ENCODE data around the gene MYRFL.
"Not testable (repeated sequence)": the region's sequence is repeated elsewhere in the genome, so short reads cannot be mapped to it uniquely, and the experiment has no call there.

MYRFL gene

DNA sequence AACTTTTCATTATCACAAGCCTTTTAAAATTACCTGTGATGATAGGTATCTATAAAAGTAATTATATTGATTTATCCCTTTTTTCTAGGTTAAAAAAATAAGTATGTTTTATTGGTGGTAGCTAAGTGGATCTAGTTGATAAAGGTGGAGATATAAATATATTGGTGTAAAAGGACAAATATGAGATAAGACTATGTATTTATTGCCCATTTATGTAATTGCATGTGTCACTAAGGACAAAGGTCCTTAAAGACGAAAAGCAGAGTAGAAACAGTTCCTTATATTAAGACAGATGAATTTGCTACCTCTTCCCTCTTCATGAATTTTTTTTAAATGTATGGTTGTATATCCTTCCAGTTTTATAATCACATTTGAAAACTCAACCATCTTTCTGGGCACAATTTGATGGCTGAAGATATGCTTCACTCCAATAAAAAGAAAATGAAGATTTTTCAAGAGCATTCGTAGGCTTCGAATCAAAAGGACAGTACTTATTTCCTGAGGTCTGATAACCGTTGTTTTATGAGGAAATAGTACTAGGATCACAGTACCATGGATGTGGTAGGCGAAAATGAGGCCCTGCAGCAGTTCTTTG, at the start of gene MYRFL:
MYRFL (plus strand) TSS at position 262 of the 595 bp plus-strand sequence; CDS start at position 553, 291 bp downstream.
- no peak for DNase-seq

DNA sequence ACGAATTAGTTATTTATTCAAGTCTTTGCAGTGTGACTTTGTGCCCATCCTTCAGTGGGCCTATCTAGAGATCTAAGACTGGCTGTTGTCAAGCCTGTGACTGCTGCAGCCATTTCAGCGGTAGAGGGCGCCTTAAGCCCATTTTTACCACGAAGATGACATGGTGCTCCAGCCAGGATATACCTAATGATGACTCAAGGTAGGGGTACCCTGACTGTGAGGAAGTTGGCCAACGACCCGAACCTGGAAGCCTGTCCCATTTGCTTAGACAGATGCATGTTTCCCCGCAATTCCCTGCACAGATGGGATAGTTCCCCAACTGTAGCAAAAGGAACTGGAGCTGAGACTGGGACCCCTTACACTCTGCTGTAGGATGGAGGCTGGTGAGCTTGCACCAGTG, 45.1 kb upstream of the MYRFL start:
- DNase-seq, result peak; percentile 18

DNA sequence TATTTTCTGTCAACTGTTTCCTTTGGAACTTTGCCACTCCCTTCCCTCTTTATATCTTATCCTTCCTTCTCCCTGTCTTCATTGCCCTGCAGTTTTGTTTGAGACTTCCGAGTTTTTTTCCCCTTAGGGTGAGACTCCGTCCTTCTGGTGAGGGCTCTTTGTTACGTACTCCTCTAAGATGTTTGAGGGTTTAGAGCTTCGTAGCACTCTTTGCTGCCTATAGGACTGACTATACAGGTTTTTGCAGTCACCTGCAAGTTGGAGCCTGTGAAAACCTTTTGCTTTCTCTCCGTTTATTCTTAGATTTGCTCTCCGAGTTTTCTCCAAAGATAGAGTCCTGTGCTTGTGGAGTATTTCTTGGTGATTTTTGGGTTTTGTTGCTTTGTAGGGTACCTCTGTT, 41.7 kb upstream of the MYRFL start:
- no peak for DNase-seq

DNA sequence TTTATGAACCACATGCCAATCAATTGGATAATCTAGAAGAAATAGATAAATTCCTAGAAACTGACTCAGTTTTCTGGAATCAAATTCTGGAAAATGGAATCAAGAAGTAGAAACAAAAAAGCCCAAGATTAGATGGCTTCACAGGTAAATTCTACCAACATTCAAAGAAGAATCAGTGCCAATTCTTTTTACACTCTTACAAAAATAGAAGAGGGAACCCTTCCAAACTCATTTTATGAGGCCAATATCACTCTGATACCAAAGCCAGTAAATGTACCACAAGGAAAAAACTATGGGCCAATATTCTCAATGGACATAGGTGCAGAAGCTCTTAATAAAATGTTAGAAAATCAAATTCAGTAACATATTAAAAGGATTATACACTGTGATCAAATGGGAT, 35.7 kb upstream of the MYRFL start:
- no peak for DNase-seq

DNA sequence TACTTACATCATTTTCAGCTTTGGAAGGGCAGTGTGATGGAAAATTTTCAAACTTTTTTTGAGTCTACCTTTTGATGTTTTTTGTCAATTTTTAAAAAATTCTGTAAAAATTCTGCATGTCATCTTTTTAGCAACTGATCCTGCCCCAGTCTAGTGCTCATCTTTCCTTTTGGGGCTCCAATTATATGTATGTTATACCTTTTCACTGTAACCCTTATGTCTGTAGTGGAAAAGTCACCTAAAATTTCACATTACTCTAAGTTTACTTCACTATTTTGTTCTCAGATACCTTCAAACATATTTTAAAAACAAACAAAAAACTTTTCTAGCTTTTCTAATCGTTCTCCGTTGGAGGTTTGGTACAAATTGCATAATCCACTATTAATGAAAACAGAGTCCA, 32.5 kb upstream of the MYRFL start:
- DNase-seq, result no peak

DNA sequence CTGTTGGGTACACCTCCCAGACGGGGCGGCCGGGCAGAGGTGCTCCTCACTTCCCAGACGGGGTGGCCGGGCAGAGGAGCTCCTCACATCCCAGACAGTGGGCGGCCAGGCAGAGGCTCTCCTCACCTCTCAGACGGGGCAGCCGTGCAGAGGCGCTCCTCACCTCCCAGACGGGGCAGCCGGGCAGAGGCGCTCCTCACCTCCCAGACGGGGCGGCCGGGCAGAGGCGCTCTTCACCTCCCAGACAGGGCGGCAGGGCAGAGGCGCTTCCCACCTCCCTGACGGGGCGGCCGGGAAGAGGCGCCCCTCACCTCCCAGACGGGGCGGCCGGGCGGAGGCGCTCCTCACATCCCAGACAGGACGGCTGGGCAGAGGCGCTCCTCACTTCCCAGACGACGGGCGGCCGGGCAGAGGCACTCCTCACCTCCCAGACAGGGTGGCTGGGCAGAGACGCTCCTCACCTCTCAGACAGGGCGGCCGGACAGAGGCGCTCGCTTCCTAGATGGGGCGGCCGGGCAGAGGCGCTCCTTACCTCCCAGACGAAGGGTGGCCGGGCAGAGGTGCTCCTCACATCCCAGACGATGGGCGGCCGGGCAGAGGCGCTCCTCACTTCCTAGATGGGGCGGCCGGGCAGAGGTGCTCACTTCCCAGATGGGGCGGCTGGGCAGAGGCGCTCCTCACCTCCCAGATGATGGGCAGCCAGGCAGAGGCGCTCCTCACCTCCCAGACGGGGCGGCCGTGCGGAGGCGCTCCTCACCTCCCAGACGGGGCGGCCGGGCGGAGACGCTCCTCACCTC, 17.7 kb upstream of the MYRFL start:
- not testable (repeated sequence) for DNase-seq

DNA sequence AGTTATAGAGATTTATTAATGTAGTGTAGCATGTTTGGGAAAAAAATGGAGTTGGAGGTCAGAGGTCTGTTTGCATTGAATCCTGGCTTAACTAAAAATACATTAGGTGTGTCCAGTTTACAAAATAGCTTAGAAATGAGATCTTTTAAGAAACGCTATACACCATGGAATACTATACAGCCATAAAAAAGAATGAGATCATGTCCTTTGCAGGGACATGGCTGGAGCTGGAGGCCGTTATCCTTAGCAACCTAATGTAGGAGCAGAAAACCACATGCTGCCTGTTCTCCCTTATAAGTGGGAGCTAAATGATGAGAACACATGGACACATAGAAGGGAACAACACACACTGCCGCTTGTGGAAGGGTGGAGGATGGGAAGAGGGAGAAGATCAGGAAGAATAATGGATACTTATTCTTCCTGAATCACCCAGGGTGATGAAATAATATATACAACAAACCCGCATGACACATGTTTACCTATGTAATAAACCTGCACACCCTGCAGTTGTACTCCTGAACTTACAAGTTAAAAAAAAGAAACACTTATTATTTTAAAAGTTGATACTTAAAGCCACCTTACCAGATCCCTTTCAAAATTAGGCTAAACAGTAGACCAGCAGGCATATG, 14.0 kb upstream of the MYRFL start:
- no peak for DNase-seq

DNA sequence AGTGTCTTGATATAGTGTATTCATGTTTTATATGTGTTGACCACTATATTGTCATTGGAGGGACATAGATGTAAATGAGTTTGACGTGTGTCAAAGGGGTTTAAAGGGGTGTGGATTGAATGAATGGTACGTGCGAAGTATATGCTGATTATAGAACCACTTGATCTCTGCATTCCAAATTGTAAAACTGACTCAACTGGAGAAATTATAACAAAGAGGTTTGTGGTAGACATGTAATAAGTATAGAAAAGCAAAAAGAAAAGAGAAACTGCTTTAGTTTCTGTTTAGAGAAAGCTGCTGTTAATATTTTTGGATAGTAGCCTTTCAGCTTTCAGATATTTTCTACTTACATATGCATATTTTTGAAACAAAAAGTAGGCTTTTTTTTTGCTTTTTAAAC, 8.9 kb upstream of the MYRFL start:
- no peak for DNase-seq

DNA sequence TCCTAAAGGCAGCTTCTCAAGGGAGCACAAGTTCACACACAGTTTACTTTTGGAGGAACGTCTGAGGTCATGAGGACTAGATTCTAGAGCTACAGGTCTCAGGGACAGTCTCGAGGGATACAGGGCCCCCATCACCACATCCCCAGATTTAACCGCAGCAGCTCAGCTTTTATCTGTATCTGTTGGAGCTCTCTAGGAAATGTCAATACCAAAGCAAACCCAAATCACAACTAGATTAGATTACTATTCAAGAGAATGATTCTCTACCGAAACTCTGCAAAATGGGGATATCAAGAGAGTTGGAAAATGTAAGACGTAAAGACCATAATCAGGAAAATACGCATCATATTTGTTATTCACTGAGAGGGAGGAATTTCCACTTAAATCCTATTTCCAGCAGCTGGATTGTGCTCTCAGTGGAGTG, 4.0 kb upstream of the MYRFL start:
- no peak for DNase-seq

DNA sequence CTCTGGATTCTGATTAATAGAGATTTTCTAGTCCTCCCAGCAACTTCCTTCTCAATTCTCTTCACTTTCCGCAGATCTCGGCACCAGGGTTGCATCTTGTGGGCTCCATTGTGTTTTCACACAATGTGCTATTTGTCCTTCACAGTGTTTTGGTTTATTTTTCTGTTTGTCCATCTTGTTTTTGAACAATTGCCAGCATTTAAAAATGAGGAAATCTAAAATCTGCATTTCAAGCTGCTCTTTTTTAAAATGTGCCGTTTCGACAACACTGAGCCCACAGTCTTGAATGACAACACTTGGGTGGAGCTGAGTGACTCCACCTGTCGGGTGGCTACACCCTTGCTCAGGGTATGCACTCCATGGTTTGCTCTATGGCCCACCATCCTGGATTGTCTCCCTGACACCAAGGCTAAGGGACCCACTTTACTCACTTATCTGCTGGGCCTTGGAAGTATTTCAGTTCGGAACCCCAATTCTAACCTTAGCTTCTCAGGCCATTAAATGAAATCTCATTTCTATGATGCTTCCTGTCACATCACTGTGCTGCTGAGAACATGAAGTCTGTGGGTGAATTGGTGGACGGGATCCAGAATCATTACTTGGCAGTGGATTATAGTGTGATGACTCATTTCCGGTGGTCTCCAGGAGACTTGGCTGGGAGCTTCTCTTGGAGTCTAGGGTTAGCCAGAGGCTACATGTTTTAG, 3.4 kb upstream of the MYRFL start:
- DNase-seq, result no peak

DNA sequence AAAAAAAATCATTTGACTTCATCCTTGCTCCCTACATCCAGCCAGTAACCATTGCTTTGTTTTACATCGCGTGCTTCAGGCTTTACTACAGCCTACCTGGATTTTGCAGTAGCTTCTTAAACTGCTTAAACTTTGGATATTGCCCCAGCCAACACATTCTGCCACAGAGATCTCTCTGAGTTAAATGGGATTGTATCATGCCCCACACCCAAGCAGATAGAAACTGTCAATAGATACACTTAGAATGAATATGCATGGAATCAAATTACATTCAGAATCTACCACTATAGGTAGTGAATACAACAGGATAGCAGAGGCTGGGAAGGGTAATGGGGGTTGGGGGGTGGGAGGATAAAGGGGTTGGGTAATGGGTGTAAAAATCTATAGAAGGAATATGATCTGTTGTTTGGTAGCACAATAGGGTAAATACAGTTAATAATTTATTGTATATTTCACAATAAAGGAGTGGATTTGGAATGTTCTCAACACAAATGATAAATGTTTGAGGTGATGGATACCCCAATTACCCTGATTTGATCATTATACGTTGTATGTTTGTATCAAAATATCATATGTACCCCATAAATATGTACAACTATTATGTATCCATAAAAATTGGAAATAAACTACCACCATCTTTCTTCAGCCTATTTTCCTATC, 2.7 kb upstream of the MYRFL start:
- DNase-seq, result no peak

DNA sequence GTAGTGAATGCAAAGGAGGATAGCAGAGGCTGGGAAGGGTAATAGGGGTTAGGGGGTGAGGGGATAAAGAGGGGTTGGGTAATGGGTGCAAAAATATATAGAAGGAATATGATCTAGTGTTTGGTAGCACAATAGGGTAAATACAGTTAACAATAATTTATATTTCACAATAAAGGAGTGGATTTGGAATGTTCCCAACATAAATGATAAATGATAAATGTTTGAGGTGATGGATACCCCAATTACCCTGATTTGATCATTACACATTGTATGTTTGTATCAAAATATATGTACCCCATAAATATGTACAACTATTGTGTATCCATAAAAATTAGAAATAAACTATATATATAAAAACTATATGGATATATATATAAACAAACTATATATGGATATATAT, 999 bp upstream of the MYRFL start:
- DNase-seq, result no peak

DNA sequence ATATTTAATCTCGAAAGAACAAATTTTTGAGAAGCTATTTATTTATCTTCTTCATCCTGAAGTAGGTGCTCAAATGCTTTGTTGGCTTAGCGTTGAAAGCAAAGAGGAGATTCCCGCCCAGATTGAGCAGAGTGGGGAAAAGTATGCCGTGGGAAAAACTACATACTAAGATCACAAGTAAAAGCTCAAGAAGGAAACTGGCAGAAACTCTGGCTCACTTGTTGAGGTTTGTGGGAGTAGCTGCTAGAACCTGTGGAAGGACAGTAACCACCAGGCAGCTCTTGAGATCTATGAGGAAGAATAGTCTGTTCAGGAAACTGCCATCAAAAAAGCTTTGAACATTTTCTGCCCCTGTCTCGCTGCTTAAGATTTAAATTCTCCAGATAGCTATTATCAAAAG, 3.9 kb downstream of the MYRFL start:
- no peak for DNase-seq

DNA sequence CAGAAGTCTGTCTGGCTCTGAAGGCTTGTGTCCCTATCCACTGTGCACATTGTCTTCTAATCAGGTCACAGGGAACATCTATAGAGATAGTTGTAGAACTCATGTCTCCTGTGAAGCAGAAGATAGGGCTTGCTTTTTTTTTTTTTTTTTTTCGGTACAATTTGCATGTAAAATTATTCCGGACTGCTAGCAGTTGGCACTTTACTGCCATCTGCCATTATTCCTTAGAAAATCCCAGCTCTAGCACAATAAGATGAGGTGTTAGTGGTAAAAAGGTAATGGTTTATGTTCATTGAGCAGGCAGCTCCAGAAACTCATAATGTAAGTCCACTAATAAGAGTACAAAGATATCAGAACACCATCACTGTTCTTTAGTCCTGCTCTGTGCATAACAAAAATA, 8.7 kb downstream of the MYRFL start:
- DNase-seq, result no peak

DNA sequence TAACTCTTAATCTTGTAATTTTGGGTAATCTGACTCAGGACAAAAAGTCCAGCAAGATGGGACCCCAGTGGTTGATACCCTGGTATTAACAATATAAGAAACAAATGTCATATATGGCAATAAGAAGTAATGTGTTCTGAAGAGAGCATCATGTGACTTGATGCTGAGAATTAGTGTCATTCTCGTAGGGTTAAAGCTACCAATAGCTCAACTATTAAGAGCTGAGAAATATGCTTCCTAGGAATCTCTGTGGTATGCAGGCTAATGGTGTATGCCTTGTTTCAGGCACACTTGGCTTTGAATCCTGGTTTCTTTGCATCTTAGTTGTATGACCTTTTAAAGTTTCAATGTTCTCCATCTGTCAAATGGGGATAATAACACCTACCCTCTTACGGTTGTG, 9.1 kb downstream of the MYRFL start:
- no peak for DNase-seq

DNA sequence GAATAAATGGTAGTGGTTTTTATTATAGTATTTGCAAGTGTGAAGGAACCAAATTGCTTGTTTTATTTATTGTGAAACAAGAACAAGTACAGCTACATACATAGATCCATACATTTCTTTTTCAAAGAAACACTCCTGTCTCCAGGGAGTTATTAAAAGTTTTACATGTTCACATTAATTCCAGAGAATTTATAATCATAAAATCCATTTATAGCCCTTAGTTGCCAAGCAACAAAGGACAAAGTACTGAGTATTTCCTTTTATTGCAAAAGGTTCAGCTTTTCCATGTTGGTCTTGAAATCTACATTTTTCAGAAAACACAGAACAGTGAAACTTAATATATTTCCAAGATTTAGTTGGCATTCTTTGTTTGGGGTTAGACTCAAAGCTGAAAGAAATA, 9.5 kb downstream of the MYRFL start:
- no peak for DNase-seq

DNA sequence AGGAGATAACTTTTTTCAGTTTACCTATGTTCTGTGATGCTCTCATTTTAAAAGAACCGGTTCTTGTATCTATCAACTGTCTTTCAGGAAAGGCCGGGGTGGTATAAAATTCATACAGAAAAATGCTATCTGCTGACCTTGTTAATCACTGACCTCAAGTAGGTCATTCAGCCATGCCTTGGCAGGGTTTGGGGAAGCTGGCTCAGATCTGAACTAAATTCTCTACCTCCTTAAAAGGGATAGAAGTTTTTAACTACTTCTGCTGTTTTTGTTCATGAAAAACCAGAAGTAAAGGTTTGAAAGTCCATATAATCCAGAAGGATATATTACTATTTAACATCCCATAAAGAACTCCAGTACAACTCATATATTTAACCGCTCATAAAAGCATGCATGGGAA, 10.1 kb downstream of the MYRFL start:
- DNase-seq, result no peak

DNA sequence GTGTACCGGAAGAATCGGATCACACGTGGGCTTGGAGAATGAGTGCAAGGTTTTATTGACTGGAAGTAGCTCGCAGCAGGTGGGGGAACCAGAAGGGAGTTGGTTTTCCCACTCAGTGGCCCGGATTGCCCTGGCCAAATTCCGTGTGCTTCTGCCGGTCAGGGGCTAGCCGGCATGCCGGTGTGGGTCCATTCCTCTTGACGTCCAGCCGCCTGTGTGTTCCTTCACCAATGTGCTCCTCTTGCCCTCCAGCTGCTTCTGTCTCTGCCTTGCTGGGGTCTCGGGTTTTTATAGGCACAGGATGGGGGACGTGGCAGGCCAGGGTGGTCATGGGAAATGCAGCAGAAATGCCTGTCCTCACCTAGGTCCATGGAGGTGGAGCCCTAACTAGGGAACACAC, 11.0 kb downstream of the MYRFL start:
- DNase-seq, result no peak

DNA sequence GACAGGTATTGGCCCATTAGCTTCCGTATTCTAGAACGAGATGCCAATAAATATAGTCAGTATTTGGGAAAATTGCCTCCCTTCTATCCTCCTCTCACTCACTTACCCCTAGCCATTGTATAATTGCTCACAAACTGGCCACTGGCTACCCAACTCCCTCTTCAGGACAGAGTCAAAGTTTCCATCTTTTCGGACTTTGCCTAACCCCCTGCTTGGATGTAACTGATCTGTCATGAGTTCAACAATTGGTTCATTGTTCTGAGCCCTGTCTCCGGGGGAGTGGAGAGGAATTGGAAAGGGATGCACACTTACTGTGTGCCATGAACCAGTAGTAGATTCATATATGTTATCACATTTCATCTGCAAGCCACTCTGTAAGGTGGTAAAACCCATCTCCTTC, 12.2 kb downstream of the MYRFL start:
- DNase-seq, result no peak

DNA sequence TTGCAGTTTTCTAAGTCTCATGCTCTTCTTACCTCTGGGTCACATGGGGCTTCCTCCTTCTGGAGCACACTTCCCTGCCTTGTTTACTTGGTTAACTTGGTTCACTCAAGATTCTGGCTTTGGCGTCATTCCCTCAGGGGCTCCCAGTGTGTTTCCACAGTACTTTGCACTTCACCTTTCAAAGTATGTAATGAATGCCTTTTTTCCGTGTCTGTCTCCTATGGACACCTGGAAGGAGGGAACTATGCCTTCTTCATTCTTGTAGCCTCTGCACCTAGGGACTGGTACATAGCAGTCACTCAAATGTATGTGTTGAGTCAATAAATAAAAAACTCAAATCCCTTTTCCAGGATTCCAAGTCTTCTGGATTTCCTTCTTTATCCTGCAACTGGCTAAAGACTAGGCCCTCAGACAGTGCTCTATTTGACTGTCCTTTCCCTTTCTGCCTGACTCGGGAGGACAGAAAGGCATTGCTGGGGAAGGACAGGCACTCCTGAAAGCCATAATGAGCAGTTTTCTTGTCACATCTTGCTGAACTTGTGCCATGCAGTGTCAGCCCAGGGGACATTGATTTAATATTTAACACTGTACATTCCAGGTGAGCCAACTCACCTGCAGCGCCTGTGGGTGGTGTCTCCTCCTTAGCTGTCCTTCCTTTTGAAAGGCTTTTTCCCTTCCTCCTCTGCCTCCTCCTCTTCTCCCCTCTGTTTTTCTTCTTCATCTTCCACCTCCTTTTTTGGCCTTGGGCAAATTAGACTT, 12.8 kb downstream of the MYRFL start:
- DNase-seq, result no peak

DNA sequence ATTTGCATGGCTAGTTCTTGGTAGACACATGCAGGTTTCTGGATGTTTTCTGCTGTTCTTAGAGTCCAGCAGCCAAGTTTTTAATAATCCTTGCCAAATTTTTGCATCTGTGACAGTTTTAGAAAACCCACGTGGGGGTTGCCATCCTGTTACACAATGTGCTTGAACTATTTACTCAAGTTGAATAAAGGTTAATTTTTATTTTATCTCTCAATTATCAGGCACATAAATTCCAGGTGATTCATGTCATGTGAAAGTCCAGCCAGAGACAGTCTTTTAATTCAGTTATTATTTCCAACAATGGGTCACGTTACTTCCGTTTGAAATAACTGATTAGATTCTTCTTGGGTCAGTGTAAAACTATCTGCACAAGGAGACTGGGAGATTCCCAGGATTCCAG, 15.7 kb downstream of the MYRFL start:
- no peak for DNase-seq

DNA sequence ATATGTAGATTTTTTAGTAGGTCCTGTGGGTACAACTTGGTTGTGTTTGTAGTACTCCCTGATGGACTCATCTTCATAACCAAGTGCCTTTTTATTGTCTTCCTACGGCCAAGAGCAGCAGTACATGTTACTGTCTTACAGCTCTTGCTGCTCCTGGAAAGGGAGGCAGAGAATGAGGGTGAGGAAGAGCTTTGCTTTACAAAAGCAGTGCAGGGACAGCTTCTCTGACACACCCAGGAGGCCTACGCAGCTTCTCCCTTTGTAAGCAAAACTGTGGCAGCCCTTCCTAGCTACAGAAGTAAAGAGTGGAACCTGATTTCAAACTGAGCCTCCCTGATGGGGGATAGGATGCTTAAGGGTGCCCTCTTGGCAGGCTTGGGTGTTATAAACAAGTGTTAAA, 18.6 kb downstream of the MYRFL start:
- DNase-seq, result no peak
